HG03139 (cell line): ENCODE measurements around the gene RRP9.
"Not testable (repeated sequence)": the region's sequence is repeated elsewhere in the genome, so short reads cannot be mapped to it uniquely, and the experiment has no call there.

Experiments used
- ATAC-seq: cut with Tn5 transposase; IDR thresholded peaks from one replicate; pipeline ENCODE4 v1.9.1; 2021; ENCODE audit not compliant: unreplicated experiment

The RRP9 gene

DNA sequence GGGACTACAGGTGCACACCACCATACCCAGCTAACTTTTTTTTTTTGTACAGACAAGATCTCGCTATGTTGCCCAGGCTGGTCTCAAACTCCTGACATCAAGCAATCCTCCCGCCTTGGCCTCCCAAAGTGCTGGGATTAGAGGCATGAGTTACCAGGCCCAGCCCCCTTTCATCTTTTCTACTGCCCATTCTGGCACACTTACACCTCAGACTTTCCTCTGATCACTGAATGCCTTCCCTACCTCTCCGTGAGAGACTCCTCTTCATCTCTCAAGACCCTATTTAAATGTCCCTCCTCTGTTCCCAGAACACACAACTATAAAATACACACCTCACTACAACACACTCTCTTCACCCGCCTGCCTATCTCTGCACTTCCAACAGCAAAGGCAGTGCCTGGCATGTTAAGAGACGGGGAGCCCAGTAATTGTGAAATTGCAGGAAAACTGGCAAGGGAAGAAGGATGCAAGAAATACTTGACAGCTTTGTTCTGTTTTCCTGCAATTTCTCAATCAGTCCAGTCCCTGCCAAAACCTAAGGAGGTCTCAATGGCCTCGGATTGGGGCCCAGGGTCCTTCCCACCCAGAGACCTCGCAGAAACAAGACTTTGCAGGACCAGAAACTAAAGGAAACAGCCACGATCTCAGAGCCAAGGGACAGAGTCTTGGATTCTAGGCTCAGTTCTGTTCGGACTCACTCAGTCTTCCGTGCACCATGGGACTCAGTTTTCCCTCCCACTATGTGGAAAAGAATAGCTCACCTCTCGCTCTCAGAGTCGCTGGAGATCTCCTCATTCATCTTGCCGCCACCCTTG is 849 bp downstream of the RRP9 start:
- ATAC-seq: no peak

DNA sequence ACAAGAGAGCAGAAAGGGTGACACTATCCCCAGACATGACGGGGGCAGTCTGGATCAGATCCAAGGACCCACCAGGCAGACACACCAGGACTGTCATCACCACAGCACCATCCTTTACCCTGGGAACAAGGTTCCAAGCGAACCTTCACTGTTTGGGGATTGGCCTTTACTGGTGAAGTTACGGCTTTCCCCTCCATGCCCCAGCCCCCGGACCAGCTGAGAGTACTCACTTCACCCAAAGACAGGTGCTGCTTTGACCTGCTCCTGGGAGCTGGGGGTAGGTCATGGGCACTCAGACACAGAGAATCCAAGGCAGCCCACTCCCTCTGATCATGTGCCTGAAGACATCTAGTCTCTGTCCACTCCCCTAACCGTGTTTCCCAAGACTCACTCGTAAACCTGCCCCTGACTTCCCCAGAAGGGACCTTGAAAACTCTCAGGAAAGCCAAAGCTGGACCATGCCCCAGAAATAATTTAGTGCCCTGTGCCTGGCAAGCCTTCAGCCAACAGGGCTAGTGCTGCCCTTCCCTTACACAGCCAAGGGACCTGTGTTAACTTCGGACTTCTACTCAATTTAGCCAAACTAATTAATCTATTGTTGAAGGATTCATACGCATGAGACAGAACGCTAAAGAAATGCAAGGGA is 2.8 kb downstream of the RRP9 start:
- no peak for ATAC-seq

DNA sequence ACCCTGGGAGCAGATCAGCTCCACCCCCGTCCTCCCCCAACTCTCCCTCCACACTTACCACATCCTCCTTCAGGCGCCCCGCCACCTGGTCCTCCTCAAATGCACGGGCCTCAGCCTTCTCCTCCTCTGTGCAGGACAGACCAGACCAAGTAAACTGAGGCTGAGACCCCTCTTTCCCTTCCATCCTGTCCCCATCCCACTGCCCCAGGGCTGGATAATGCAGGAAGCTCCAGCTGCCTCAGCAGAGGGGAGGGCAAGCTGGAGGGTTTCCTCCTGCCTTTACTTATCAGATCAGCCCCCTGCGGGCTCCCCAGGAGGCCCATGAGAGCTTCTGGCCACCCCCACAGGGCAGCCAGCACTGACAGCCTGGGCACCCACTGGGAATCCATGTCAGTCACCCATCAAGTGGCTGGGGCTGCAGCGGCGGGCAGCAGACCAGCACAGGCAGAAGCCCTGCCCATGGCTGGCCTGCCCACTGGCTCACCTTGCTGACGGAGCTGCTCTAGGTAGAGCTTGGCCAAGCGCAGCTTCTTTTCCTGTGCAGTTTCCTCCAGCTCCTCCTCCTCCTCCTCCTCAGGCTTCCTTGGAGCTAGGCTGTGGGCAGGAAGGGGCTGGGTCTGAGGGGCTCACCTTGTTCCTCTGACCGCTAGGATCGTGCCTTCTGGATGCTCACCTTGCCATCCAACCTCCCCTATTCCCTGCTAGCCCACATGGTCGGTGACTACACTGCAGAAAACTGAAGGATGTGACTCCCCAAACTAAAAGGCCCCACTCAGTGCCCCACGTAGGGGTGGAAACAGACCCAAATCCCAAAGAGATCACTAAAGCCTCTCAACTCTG is 3.9 kb downstream of the RRP9 start:
- no peak for ATAC-seq

DNA sequence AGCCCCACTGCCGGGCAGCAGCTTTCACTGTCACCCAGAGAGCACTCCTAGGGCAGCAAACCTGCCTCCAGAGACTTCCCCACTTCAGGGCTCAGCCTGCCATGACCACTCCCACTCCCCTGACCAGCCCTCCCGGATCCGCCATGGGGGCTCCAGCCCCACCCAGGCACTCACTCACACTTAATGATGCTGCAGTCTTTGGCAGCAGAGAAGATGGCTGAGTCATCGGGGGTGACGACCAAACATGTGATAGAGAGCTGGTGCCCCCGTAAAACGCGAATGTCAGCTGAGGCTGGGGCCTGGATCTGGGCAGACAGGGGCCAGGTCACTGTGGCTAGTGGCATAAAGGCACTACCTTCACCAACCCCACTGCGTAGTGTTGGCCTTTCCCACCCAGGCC is 4.7 kb downstream of the RRP9 start:
- ATAC-seq: no peak

DNA sequence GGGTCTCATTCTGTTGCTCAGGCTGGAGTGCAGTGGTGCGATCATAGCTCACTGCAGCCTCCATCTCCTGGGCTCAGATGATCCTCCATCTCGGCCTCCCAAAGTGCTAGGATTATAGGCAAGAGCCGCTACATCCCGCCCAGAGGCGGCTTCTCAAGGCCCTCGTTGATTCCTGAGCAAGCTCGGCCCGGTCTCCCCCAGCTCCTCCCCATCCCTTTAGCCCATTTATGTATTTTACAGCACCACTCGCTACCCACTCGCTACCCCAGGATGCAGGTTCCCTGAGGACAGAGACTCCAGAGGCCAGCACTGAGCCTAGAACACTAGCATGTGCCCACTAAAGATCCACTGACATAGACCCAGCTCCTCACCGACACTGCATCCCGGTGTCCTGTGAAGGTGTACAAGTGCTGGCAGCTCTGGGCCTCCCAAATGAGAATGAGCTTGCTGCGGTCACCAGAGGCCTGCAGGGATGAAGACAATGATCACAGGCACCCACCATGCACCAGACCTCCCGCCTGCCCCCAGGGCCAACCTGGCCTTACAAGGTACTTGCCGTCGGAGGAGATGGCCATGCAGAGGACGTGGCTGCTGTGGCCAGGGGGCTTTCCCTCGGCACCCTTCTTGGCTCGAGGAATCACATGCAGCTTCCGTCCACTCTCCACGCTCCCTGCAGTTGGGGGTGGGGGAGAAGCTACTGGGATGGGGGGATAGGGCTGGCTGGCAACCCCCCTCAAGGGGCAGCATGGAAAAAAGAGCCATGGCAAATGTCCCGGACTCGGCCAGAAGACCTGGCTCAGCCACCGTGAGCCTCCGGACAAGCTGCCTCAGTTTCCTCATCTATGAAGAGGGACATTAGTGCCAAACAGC is 5.6 kb downstream of the RRP9 start:
- no peak for ATAC-seq

DNA sequence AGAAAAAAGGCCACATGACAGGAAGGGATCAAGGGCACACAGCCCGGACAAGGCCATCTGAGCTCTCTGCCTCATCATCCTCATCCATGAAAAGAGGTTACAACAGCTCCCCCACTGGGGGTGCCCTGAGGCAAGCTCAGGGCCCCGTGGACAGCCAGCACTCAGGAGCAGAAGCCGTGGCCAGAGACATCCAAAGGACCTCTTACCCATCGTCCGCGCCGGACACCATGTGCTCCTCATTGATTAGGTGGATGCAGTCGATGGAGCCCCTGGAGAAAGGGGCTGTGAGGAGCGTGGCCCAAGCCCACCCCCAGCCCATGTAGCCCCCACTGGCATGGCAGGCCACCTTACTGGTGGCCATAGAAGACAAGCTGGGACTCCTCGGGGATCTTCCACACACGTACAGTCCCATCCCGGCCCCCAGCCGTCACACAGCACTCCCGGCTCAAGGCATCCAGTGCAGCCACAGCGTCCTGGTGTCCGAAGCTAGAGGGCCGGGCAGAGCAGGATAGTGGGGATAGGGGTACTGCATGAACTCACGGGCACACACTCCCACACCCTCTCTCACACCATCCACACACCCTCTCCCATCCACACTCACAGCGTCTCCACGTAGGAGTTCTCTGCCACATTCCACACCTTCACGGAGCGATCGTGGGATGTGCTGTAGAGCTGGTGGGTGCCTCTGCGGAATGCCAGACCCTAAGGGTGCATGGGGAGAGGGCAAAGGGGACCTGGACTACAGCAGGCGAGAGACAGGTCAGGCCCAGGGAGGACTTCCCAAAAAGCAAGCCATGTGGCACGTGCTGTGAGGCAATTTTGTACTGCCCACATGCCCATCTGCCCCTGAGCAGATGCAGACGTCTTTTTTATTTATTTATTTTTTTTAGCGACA is 6.5 kb downstream of the RRP9 start:
- no peak for ATAC-seq

DNA sequence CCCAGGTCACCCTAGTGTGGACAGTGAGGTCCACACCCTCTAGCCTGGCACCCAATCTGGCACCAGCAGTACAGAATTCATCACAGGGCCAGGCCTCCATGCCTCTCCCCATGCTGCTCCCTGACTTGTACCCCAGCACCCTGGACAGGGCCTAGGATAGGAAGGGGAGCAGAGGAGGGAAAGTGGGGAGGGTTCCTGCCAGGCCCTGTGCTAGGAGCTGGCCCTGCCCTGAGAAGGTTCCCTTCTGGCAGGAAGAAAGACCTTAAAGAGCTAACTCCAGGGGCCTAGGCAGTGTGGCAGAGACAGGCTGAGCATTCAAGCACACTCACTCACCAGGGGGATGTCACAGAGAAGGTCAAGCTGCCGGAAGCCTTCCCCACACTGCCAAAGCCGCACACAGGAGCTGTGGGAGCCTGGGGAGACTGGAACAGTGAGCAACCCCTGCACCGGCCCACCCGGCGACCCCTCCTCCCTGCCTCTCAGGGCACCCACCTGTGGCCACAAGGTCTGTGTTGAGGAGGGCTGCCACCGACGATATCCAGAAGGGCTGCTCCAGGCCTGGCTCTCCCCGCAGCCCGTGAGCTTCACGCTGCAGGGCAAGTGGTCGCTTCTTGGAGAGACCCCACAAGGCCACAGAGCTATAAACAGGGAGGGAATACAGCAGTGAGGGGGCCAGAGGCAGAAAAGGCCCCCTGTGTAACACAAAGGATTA is 7.4 kb downstream of the RRP9 start:
- no peak for ATAC-seq

DNA sequence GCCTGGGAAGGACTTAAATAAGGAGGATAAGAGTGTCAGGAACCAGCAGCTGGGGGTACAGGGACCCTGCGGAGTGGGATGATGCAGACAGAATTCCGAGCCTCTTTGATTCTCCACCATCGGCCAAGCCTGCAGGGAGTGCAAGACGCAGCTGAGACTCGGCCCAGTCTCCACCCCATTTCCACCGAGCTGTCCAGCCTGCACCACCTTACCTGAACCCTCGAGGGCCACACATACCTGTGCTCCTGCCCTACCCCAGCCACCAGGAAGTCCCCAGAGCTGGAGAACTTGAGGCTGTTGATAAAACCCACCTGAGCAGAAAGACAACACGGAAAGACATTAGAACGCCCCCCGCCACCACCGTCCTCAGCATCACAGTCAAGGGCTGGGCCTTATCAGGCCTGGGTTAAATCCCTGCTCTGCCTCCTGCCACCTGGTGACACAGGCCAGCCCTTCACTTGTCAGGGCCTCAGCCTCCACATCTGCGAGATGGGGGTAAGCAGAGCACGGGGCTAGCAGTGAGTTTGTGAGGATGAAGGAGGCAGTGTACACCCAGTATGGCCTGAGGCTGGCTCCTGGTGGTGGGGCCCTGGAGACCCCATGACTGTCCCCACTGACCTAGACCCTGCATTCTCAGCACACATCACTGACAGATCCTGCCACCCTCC is 8.1 kb downstream of the RRP9 start:
- ATAC-seq: no peak

DNA sequence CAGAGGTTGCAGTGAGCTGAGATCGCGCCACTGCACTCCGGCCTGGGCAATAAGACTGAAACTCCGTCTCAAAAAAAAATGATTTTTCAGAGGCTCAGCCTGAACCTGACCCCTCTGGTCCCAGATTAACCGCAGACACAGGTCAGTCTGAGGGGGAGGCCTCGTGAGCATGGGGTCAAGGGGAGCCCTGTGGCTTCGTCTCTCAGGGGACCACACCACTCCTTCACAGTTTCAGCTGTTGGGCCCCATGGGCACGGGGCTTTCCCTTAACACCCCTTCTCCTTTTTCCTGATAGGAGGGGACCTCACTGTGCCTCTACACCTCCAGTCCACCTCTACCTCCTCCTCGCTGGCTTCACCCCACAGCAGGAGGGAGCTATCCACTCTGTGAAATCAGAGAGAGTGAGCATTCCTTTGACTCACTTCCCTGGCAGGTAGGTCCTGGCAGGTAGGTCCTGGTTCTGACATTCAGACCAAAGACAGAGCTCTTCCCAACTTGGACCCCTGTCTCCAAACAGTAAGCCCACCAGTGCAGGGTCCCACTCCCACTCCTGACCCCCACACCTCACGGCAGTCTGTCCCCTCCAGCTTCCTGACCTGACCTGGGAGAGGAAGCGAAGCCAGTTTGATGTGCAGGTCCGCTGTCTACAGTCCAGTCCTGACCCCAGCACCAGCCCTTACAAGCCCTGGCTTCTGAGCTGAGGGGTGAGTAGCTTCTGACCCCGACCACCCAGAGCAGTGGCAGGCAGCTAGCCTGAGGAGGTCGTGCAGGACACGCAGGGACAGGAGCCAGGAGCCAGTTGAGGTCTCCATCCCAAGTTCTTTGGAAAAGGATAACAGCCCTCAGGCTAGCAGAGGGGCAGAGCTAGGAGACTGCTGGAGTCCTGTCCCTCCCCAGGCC is 9.0 kb downstream of the RRP9 start:
- ATAC-seq: no peak

DNA sequence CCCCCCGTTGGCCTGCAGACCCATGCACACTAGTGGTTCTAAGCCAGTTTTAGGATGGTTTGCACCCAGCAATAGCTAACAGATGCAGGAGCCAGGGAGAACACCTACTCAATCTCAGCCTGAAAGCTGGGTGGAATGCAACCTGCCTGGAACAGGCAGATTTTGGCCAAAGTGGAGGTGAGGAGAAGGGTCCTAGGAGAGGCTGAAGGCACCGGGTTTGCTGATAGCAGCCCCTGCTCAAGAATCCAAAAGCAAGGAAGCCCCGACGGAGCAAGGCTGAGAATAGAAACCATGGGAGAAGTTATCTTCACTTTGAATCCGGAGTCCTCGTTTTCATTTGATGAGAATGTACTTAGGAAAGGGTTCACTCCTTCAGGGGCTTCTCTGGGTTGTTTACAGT is 9.9 kb downstream of the RRP9 start:
- no peak for ATAC-seq

DNA sequence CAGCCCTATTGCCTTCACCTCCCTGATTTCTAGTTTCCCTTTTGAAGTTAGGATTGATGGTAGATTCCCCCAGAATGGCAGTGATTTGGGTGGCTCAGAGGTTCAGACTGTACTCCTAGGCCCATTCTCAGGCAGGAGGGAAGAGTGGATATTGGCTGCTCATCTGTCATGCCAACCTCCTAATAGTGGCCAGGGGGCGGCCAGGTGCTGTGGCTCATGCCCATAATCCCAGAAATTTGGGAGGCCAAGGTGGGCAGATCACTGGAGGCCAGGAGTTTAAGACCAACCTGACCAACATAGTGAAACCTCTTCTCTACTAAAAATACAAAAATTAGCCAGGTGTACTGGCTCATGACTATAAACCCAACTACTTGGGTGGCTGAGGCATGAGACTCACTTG is 11.3 kb downstream of the RRP9 start:
- ATAC-seq: no peak

DNA sequence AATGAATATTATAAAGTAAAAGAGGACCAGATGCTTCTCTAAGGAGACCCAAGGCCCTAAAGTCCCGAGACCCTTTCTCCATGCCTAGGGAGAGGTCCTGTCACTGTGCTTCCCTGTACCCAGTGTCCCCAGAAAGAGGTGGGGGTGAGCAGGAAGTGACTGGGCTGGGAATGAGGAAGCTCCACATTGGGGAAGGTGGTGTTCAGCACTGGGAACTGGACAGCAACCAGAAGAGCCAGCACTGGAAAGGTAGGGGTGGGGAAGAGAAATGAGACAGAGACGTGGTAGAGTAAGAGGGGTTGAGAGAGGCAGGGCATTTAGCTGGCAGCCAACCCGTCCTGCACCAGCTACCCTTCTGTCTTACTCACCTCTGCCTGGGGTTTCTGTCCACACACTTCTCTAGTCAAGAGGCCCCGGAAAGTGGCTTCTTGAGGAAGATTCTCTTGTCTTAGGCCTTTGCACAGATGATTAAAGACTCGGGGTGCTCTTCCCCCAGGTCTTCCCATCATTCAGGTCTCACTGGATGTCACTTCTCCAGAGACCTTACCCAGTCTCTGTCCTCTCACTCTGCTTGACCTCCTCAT is 12.2 kb downstream of the RRP9 start:
- ATAC-seq: no peak

DNA sequence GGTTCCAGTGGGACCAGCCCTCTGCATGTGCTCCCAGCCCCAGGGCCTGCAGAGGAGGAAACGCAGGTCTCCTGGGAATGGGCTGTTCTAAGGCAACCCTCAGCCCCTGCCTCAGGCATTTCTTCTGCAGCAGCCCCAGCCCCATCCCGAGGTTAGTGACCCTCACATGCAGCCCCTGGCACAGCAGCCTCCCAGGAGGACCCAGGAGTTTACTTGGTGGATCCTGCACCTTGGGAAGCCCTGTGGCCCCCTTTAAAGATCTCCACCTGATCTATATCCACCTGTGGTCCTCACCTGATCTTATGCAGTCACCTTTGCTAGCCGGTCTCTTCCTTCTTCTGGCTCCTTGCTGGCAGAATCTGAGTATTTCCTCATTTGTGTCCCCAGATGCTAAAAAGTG is 12.7 kb downstream of the RRP9 start:
- not testable (repeated sequence) for ATAC-seq

DNA sequence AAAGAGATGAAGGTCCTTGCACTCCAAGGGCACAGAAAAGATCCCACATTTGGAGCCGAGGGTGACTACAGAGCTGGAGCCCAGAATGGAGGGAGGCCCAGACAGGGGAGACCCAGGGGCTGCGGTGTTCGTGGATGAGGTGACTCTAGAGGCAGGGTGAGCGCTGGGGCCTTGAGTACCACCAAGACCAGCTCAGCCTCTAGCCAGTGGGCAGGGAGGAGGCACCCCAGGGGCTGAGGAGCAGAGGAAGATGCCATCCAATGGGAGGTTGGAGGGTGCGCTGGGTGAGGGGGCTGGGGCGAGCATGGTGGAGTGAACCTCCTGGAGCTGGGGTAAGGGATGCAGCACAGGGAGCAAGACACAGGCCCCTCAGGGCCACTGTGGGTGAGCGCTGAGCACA is 13.3 kb downstream of the RRP9 start:
- ATAC-seq: no peak

DNA sequence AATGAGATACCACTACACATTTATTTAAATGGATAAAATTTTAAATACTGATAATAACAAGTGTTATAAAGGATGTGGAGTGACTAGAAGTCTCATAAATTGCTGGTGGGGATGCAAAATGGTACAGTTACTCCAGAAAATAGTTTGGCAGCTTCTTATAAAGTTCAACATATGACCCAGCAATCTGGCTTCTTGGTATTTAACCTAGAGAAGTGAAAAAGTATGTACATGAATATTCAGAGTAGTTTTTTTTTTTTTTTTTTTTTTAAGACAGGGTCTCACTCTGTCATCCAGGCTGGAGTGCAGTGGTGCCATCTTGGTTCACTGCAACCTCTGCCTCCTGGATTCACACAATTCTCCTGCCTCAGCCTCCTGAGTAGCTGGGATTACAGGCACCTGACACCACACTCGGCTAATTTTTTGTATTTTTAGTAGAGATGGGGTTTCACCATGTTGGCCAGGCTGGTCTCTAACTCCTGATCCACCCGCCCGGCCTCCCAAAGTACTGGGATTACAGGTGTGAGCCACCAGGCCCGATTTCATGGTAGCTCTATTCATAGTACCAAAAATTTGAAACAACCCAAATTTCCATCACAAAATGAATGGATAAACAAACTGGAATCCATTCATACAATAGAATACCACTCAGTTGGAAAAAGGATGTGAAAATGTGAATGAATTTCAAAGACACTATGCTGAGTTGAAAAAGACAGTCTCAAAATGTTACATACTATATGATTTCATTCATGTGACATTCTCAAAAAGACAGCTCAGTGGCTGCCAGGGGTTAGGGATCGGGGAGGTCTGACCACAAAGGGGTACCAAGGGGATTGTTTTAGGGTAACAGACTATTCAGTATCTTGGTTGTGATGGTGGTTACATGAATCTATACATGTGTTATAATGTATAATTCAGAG is 14.4 kb downstream of the RRP9 start:
- no peak for ATAC-seq

DNA sequence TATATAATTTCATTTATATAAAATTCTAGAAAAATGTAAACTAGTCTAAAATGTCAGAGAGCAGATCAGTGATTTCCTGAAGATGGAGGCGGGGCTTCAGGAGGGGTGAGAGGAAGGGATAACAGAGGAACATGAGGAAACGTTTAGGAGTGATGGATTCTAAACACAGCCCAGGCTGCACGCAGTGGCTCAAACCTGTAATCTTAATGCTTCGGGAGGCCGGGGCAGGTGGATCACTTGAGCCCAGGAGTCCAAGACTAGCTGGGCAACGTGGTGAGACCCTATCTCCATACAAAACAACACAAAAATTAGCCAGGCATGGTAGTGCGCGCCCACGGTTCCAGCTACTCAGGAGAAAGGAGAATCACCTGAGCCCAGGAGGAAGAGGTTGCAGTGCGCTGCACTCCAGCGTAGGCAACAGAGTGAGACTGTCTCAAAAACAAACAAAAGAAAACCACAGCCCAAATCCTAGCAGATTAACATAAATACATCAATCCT is 20.6 kb downstream of the RRP9 start:
- no peak for ATAC-seq
